Measurements from ENCODE around the gene ODAD2. TPM values are rescaled to one million over a fixed set of nuclear protein-coding genes. Genes with fewer than 3 reads are reported as not detected.

ODAD2 gene
- total and polyA plus RNA-seq, 2 donors (not counting 1 experiment from before 2014, with no cell fraction given) = not detected

DNA sequence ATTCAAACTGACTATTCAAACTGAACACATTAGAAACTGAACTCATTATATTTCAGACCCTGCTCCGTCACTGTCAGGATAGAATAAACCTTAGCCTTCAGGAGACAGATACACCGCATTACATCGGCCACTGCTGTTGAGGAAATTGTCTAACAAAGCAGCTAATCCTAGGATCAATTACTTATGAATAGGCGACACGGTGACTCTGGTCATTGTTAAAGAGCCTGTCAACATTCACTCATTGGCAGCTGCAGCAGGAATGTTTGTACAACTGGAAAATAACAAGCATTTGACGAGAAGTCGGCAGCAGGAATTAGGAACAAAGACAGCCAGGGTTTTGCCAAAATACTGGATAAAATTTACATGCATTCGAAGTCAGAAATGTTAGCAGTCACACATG is 141.3 kb downstream of the ODAD2 start:
- Histone ChIP-seq H2AFZ (ENCODE audit: insufficient read depth, low read depth, low read length, poor library complexity, severe bottlenecking) (no peak overlapping the region), H3K9ac (ENCODE audit: low read length) (no peak overlapping the region), H3K79me2 (ENCODE audit: control insufficient read depth, insufficient read depth, low read length) (no peaks in the 10 kb centered on the region), H3K27me3 (replicated peaks in 1 of 4; ENCODE audit: control extremely low read depth in 1 of 4, control insufficient read depth in 3 of 4, insufficient read depth in 4 of 4, low read length in 3 of 4) (no peaks in the 10 kb centered on the region), H3K9me3 (ENCODE audit: control extremely low read depth in 1 of 3, control insufficient read depth in 2 of 3, insufficient read depth in 1 of 3, low read length in 2 of 3) (no peaks in the 10 kb centered on the region), H4K20me1 (ENCODE audit: control insufficient read depth, insufficient read depth, low read length, poor library complexity, severe bottlenecking) (no peaks in the 10 kb centered on the region), H3K27ac (ENCODE audit: low read length in 2 of 2) (no peak overlapping the region), H3K4me3 (ENCODE audit: control extremely low read depth in 1 of 5, extremely low read depth in 1 of 5, insufficient read depth in 1 of 5, low read depth in 2 of 5, low read length in 4 of 5) (no peak overlapping the region), H3K36me3 (replicated peaks in 1 of 2; ENCODE audit: control extremely low read depth in 1 of 2, control insufficient read depth in 1 of 2, extremely low read depth in 1 of 2, insufficient read depth in 2 of 2, low read length in 1 of 2) (no peaks in the 10 kb centered on the region), H3K4me1 (ENCODE audit: control insufficient read depth in 2 of 2, insufficient read depth in 2 of 2, low read length in 2 of 2) (no peaks in the 10 kb centered on the region), H3K4me2 (replicated peaks; ENCODE audit: low read depth, low read length, poor library complexity, severe bottlenecking) (no peak overlapping the region)
- no peak overlapping the region for H3K27ac Mint-ChIP-seq
- 94% methylated on average over 8 of the region's 8 CpGs for WGBS (ENCODE audit: insufficient coverage)
- TF ChIP-seq EZH2 (IDR thresholded peaks at IDR 0.05; ENCODE audit: borderline replicate concordance, insufficient read depth, low read depth, low read length, poor library complexity, severe bottlenecking) = no peak
- TF ChIP-seq, protein P1, sequence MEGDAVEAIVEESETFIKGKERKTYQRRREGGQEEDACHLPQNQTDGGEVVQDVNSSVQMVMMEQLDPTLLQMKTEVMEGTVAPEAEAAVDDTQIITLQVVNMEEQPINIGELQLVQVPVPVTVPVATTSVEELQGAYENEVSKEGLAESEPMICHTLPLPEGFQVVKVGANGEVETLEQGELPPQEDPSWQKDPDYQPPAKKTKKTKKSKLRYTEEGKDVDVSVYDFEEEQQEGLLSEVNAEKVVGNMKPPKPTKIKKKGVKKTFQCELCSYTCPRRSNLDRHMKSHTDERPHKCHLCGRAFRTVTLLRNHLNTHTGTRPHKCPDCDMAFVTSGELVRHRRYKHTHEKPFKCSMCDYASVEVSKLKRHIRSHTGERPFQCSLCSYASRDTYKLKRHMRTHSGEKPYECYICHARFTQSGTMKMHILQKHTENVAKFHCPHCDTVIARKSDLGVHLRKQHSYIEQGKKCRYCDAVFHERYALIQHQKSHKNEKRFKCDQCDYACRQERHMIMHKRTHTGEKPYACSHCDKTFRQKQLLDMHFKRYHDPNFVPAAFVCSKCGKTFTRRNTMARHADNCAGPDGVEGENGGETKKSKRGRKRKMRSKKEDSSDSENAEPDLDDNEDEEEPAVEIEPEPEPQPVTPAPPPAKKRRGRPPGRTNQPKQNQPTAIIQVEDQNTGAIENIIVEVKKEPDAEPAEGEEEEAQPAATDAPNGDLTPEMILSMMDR (IDR thresholded peaks at IDR 0.05) = no peak
- ChIA-PET CTCF (no interaction called here), POLR2A (no interaction called here)
- ATAC-seq (ENCODE audit: low read depth) = no peak
- no peak overlapping the region for H3K4me3 Mint-ChIP-seq
- H3K4me1 Mint-ChIP-seq = no peaks in the 10 kb centered on the region
- H3K9me3 Mint-ChIP-seq (ENCODE audit: insufficient read depth) = no peaks in the 10 kb centered on the region
- intact Hi-C loops (cut with micrococcal nuclease) = no loop called here
- no peaks in the 10 kb centered on the region for H3K27me3 Mint-ChIP-seq
- DNase-seq = no peak

DNA sequence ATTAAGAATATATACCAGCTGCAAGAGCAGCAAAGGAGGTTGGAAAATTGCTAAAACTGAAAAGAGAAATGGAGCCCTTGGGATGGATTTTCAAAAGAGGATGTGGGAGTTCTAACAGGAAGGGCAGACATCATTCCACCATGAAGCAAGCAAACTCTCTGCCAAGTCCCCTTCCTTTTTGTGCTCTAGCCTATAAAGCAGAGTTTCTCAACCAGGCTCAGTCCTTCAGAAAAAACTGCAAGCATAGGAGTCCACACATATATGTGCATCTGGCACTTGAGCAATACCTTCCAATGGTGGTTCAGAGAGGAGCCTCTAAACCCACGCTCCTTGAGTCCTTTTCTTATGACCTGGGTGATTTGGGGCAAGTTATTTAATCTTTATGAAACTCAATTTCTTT is 154.7 kb downstream of the ODAD2 start:
- Histone ChIP-seq H3K9ac (ENCODE audit: low read length) (no peak overlapping the region), H3K4me1 (ENCODE audit: control insufficient read depth in 2 of 2, insufficient read depth in 2 of 2, low read length in 2 of 2) (no peaks in the 10 kb centered on the region), H3K36me3 (replicated peaks in 1 of 2; ENCODE audit: control extremely low read depth in 1 of 2, control insufficient read depth in 1 of 2, extremely low read depth in 1 of 2, insufficient read depth in 2 of 2, low read length in 1 of 2) (no peaks in the 10 kb centered on the region), H3K9me3 (ENCODE audit: control extremely low read depth in 1 of 3, control insufficient read depth in 2 of 3, insufficient read depth in 1 of 3, low read length in 2 of 3) (no peaks in the 10 kb centered on the region), H4K20me1 (ENCODE audit: control insufficient read depth, insufficient read depth, low read length, poor library complexity, severe bottlenecking) (no peaks in the 10 kb centered on the region), H3K79me2 (ENCODE audit: control insufficient read depth, insufficient read depth, low read length) (no peaks in the 10 kb centered on the region), H3K4me2 (replicated peaks; ENCODE audit: low read depth, low read length, poor library complexity, severe bottlenecking) (no peak overlapping the region), H3K27me3 (replicated peaks in 1 of 4; ENCODE audit: control extremely low read depth in 1 of 4, control insufficient read depth in 3 of 4, insufficient read depth in 4 of 4, low read length in 3 of 4) (no peaks in the 10 kb centered on the region), H3K4me3 (ENCODE audit: control extremely low read depth in 1 of 5, extremely low read depth in 1 of 5, insufficient read depth in 1 of 5, low read depth in 2 of 5, low read length in 4 of 5) (no peak overlapping the region), H3K27ac (ENCODE audit: low read length in 2 of 2) (no peak overlapping the region), H2AFZ (ENCODE audit: insufficient read depth, low read depth, low read length, poor library complexity, severe bottlenecking) (no peak overlapping the region)
- no peak overlapping the region for H3K27ac Mint-ChIP-seq
- no peaks in the 10 kb centered on the region for H3K4me1 Mint-ChIP-seq
- intact Hi-C loops (cut with micrococcal nuclease) = no loop called here
- WGBS (ENCODE audit: insufficient coverage) = no CpG with 5 or more reads among the region's 1 CpG
- H3K4me3 Mint-ChIP-seq = no peak overlapping the region
- ATAC-seq (ENCODE audit: low read depth) (no peak), DNase-seq (no peak)
- ChIA-PET POLR2A (no interaction called here), CTCF (no interaction called here)
- peaks cover 6% of the 10 kb centered on the region for H3K27me3 Mint-ChIP-seq
- no peaks in the 10 kb centered on the region for H3K9me3 Mint-ChIP-seq (ENCODE audit: insufficient read depth)
- TF ChIP-seq EZH2 (IDR thresholded peaks at IDR 0.05; ENCODE audit: borderline replicate concordance, insufficient read depth, low read depth, low read length, poor library complexity, severe bottlenecking) = no peak
- TF ChIP-seq, protein P1 (IDR thresholded peaks at IDR 0.05) = no peak

Measured in B cell (primary cell).